Hematopoietic multipotent progenitor cell treated with erythropoietin and hydrocortisone succinate and interleukin-3 and kit ligand, for 8 days (in vitro differentiated cells): ENCODE measurements around the gene SGK1.
"Not testable (repeated sequence)": the region's sequence is repeated elsewhere in the genome, so short reads cannot be mapped to it uniquely, and the experiment has no call there.

Experiments
- DNase-seq: peaks from one replicate; pipeline ENCODE4 v3.0.0-alpha.2; 2015

SGK1 gene

DNA sequence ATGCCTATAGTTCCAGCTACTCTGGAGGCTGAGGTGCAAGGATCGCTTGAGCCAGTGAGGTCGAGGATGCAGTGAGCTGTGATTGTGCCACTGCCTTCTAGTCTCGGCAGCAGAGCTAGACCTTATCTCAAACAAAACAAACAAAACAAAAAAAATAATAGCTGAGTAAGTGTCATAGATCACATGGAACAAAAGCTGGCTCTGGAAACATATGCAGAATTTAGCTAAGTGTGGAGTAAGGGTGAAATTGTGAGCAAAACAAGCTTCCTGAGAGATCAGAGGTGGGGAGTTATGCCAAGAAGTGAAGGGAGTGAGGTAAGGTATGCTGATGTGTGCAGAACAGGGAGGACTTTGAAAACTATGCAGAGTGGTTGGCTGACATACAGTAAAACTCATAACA is 18.7 kb downstream of the SGK1 start:
- no peak for DNase-seq

DNA sequence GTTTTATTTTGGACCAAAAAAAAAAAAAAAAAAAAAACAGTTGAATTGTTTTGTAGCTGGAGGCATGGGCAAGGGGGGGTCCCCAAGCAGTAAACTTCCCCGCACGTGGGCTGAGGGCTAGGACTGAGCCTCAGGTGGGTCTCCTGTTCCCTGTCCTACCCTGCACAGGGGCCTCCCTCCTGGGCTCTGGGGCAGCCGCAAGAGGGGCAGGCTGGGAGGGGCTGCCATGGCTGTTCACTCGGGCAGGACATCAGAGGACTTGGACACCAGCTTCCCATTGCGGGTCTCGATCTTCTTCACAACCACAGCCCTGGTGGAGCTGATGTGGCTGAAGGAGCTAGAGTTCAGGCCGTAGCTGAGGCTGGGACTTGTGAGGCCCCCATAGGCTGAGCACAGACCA is 21.1 kb downstream of the SGK1 start:
- DNase-seq: no peak

DNA sequence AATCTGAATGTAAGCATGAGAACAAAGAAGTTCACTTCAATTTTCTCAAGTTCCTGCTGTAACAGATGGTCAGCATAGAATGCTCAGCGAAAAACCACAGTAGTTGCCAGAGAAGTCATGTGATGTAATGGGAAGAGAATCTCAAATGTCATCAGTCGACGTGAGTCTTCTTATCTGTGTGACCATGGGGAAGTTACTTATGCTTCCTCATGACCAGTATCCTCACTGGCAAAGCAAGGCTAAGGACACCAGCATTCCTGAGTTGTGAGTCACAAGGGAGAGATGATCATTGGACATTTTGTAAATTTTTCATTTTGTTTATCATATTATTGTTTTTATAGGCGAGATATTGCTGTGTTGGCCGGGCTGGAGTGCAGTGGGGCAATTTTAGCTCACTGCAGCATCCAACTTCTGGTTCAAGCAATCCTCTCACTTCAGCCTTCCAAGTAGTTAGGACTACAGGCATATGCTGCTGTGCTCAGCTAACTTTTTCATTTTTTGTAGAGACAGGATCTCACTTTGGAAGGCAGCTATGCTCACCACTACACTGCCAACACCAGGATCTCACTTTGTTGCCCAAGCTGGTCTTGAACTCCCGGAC is 21.9 kb downstream of the SGK1 start:
- DNase-seq: peak; percentile 78

DNA sequence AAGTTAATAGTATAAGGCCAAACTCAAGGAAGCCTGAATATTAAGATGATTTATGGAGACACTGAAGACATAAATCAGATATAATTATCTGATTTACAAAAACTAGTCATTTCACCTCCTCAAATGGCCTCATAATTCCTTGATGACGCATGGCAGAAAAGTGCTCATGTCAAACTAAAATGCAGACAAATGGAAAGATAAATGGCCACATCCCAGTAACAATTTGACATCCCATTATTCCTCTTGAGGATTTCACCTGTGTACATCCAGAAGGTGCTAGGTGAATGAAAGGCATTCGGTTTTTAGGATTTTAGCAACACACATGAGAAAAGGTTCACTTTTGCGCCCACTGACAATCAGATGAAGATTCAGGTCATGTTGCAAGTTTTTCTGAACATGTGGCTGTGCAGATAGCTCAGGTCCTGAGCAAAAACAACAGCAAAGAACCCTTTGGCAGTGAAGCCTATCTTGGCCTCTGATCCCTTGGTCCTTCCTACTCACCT is 24.2 kb downstream of the SGK1 start:
- no peak for DNase-seq

DNA sequence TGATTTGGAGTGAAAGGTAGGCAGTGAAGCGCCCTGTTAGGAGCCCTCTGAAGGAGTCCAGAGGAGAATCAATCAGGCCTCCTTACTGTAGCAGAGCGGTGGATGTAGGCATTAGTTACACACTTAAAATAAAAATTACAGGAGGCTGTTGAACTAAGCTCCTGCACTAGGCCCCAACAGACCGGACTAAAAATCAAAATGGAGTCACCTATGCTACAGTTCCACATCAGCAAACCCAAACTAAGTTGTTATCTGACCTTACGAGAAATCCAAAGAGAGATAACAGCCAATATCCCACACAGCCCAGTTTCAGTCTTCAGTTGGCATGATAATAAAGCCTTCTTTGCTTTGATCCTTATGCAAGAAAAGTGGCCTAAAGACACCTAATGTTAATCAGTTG is 26.8 kb downstream of the SGK1 start:
- DNase-seq: no peak

DNA sequence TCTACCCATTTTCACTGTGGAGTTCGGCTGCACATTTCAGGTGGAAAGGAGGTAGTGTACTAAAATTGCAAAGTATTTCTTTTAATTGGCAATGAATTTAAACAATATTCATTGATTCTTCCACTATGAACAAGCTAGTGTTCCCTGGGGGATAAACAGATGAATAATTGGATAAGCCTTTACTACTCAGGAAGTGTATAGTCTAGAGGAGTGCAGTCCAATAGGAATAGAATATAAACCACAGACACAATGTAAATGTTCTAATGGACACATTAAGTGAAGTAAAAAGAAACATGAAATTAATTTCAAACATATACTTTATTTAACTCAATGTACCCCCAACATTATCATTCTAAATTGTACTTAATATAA is 28.7 kb downstream of the SGK1 start:
- no peak for DNase-seq

DNA sequence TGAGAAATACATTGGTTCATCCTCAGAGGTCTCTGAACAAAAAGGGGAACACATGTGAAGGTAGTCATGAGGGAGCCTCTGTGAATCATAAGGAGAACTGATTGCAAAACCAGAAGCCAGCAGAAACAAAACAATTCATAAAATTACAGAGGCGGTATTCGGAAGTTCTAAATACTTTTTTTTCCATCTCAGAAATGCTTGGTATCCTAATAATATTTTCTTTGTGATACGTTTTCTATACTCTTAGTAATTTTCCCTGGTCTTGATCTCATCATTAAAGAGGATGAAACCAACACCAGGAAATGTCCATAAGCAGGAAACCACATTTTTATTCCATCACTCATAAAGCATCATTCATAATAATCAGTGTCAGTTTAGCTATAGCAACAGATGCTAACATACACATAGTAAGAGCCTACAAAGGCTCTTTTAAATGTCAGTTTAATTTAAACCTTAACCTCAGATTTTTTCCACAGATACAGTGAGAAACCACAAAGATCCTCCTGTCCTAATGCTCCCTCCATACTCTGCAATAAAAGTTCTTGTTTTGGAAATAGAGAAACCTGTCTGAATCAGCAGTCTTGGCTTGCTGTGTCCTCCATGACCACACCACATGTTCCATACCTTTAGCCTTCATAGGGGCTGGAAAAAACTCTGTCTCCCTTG is 29.2 kb downstream of the SGK1 start:
- DNase-seq: peak; percentile 48

DNA sequence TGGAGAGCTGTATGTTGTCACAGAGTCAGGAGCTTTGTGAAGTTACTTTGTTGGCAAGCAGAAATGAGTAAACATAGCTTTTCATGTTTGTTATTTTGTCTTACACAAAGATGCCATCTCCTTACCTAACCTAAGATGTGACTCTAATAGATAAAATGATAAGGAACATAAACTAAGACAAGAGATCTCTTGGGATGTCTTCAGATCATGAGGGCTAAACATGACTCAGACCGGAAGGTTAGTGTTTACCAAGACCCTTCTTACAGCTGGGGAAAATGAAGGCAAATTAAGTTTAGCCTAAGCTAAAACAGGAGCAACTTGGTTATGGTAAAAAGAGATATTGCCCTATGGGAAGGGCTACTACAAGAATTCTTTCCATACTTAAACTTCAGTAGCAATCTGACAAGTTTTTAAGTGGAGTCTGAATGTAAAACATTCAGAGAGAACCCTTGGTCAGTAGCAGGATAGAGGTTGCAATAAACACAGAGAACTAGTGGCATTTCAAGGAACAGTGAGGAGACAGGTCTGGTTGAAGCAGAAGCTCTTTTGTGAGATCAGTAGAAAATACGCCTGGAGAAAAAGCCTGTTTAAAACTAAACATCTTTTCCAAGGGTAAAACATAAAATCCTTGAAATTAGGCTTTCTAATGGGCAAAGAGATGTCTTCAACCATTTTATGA is 29.9 kb downstream of the SGK1 start:
- no peak for DNase-seq

DNA sequence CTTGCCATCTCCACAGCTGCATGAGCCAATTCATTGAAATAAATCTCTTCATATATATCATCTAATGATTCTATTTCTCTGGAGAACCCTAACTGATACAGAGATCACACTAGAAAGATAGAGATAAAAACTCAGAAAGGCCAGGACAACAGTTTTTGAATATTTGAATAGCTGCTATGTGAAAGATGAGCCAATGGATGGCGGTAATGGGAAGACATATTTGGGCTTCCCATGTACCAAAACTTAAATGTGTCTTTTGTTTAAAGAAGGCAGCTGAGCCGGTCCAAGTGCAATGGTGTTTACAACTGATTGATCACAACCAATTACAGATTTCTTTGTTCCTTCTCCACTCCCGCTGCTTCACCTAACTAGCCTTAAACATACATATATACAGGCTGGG is 35.1 kb downstream of the SGK1 start:
- DNase-seq: no peak

DNA sequence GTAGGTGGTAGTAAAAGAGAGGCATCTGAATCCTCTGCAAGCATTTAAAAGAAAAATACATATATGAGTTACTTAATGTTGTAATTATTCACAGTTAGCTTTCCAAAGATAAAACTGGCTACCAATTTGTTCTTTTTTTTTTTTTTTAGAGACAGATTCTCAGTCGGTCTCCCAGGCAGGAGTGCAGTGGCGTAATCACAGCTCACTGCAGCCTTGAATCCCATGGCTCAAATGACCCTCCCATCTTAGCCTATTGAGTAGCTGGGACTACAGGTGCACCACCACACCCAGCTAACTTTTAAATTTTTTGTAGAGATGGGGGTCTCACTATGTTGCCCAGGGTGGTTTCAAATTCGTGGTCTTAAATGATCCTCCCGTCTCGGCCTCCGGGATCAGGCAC is 36.5 kb downstream of the SGK1 start:
- DNase-seq: no peak

DNA sequence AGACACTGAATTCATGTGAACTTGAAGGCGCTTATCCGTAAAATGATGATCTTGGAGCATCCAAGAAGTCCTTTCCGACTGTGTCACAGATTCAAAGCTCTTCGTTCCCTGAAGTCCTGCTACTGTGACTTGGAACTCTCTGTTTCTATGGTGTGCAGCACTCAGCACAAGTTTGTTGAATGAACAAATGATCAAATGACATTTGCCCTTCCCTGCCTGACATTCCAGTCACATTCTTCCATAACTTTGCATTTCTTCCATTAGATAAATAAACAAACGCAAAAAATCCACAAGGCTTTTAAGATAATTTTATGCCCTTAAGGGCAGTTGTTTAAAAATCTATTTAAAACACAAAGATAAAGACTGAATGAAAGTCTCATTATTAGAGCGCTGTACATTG is 39.9 kb downstream of the SGK1 start:
- no peak for DNase-seq

DNA sequence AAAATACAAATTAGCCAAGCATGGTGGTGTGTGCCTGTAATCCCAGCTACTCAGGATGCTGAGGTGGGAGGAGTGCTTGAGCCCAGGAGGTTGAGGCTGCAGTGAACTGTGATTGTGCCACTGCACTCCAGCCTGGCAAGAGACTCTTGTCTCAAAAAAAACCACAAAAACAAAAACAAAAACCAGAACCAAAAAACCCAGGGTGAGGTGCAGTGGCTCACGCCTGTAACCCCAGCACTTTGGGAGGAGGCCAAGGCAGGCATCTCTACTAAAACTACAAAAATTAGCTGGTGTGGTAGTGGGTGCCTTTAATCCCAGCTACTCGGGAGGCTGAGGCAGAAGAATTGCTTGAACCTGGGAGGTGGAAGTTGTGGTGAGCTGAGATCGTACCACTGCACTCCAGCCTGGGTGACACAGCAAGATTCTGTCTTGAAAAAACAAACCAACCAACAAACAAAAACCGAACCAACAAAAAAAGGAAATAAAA is 41.0 kb downstream of the SGK1 start:
- not testable (repeated sequence) for DNase-seq

DNA sequence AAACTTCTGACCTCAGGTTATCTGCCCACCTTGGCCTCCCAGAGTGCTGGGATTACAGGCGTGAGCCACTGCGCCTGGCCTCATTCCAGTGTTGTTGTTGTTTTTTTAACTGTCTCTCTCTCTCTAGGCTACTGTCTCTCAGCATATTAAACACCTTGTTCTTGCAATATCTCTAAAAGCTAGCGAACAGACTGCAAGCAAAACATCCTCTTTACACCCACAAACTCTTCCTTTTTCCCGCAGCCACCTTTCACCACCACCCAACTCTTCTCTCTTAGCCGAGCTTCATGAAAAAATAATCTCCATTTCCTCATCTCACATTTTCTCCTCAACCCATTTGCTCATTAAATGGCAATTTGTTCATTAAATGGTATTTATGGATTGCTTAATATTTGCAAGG is 45.5 kb downstream of the SGK1 start:
- DNase-seq: no peak

DNA sequence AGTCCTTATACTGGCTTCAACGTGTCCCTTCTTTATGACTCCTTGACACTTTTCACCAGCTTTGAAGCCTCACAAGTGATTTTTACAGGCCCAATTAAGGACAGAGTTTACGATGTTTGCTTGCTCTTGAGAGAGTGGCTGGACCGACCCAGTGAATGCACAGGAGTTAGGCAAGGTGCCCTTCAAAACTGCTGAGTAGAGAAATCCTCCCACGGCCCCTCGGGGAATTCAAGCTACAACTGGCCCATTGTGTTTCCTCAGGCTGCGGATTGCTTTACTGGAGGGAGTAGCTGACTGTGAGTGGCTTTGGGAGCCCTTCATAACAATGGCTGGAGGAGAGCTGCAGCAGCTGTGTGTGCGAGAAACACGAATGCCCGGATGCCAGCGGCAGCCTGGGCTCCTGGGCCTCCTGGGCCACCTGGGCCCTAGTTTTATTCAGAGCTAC is 50.0 kb downstream of the SGK1 start:
- DNase-seq: no peak

DNA sequence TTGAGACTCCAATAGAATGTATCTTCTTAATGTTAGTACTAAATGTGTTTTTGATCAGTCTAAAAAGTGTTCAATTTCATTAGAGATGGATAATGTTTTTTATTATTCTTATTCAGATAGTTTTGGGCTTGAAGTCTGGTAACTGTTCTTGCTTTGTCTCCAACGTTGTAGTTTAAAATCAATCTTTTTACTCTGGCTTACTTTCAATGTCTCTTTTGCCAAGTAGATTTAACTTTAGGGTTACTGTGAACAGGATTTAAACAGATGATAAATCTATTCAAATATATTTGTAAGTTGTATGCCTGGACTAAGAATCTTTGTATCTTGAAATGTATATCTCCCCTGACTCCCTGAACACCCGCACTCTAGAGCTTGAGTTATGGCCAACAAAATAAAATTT is 51.1 kb downstream of the SGK1 start:
- no peak for DNase-seq

DNA sequence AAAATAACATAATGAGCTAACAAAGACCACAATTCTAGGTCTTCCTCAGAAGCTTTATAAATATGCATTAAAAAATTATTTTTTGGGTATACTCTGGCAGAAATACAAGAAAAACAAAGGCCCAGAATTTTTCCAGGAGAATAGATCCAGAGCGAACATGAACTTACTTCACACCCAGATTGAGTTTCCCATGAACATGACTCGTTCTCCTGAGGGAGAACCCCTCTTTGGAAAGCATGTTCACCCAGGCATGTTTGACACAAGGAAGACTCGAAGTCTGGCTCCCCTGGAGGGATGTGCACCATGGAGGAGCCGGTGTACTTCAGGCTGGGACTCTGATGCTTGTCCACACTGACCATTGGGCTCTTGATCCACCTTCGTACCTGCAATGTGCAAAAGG is 56.1 kb downstream of the SGK1 start:
- DNase-seq: no peak

DNA sequence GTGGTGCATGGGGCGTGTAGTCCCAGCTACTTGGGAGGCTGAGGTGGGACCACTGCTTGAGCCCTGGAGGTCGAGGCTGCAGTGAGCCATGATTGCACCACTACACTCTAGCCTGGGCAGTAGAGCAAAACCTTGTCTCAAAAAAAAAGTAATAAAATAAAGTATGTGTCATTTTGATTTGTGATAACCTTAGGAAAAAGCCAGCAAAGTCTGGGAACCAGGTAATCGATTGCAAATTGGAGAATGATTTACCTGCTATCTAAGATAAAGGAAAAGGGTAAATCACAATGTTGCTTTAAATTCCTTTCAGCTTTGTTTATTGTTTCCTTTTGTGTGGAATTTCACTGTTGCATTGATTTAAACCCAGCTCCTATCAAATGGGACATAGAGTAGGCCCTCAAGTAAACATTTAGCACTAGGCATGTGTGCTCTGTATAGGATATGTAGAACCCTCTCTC is 59.0 kb downstream of the SGK1 start:
- DNase-seq: no peak

DNA sequence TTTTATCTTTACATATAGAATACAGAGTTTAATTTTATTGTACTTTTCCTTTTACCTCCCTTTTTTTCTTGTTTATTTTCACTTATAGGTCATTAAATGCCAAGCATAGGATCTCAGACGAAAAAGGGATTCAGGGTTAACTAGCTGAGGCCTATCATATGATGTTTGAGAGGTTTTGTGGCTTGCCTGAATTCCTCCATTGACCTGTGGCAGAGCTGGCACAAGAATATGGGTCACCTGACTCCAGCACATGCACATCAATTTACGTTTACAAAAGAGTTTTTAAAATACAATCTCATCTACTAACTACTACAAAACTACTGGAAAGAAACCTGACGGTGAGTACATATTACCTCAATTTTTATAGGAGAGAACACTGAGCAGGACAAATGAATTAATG is 60.4 kb downstream of the SGK1 start:
- no peak for DNase-seq

DNA sequence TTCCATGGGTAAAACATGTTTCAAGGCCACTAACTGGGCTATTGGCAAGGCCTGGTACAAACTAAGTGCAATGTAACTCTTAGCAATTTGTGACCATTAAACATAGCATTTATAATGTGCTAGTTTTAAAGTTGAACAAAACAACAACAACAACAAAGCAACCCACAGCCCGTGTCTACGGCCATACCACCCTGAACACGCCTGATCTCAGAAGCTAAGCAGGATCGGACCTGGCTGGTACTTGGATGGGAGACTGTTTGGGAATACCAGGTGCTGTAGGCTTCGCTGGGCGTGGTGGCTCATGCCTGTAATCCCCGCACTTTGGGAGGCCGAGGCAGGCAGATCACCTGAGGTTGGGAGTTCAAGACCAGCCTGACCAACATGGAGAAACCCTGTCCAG is 61.0 kb downstream of the SGK1 start:
- no peak for DNase-seq

DNA sequence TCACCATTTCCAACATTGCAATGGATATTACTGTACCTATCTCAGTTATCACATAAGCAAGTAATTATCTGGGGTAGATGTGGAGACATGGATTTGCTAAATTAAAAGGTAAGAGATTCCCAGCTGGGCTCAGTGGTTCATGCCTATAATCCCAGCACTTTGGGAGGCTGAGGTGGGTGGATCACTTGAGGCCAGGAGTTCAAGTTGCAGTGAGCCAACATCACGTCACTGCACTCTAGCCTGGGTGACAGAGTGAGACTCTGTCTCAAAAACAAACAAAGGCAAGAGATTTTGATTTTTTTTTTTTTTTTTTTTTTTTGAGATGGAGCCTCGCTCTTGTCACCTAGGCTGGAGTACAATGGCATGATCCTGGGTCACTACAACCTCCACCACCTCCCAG is 62.6 kb downstream of the SGK1 start:
- not testable (repeated sequence) for DNase-seq

DNA sequence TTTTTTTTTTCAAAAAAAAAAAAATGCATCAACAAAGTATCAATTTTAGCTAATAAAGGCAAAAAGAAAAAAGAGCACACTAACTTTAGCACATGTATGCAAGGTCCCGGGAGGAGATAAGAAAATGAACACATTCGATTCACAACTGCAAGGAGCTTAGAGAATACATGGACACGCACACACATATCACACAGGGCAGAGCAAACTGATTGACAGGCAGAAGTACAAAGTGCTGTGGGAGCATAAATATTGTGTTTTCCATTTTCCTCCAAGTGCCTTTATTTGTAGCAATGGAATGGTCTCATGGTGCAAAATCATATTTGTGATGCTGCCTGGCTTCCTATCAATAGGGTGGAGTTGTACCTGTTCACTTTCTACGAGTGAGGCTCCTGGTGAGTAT is 63.8 kb downstream of the SGK1 start:
- no peak for DNase-seq

DNA sequence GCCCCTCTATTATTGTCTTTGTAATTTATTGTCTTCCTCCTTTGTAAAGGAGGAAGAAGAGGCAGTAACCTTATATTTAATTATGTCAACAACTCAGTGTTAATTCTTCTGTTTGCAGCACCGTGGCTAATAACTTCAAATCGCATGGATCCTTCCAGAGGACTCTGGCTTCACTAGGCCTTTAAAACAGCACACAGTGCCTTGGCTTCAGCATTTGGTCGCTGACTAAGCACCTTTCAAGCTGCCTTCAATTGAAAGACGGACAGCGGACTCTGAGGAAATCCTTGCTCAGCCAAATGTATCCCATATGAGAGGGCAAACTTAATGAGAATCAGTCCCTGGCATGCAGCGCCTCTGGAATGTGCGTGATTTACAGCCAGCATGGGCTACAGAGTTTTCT is 64.2 kb downstream of the SGK1 start:
- no peak for DNase-seq

DNA sequence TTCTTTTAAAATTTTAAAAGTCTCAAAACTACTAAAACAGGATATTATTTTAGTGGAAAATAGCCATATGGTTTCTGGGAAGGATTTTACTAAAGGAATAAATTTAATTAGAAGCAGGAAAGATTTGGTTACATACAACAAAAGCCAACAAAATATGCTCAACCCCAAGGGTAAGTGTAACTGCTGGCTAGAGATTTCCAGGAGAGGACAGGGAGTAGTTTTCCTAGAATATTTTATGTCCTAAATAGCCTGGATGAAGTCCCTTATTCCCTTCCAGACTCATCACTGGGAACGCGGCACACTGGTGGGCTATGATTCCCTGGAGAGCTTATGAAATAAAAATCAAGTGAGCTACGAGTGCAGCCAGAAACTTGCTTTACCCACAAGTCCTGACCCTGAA is 66.6 kb downstream of the SGK1 start:
- no peak for DNase-seq

DNA sequence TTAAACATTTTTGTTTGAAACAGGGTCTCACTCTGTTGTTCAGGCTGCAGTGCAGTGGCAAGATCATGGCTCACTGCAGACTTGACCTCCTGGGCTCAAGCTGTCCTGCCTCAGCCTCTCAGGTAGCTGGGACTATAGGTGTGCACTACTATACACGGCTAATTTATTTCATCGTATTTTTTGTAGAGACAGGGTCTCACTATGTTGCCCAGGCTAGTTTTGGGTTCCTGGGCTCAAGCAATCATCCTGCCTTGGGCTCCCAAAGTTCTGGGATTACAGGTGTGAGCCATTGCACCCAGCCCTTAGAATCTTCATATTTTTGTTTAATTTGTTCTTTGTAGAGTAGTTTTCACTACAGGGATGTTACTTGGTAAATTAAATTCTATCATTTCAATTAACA is 67.1 kb downstream of the SGK1 start:
- no peak for DNase-seq
